ENCODE results near the gene COMMD4.

COMMD4 gene

GRCh38 chr15:75357976-75358673 lies 22.3 kb downstream of the COMMD4 start:
- DNase-seq = no peak

GRCh38 chr15:75358771-75359536 lies 23.1 kb downstream of the COMMD4 start:
- DNase-seq = no peak

GRCh38 chr15:75359537-75360250 lies 23.8 kb downstream of the COMMD4 start:
- no peak for DNase-seq

- DNase-seq = no peak
Measured at GRCh38 chr15:75360391-75360790, 24.5 kb downstream of the COMMD4 start.

- DNase-seq = no peak
Measured at GRCh38 chr15:75360856-75361255, 25.0 kb downstream of the COMMD4 start.

- DNase-seq = no peak
Measured at GRCh38 chr15:75361361-75361988, 25.6 kb downstream of the COMMD4 start.

GRCh38 chr15:75361989-75362641 lies 26.3 kb downstream of the COMMD4 start:
- DNase-seq = no peak

- DNase-seq = no peak
Measured at GRCh38 chr15:75362642-75363249, 26.9 kb downstream of the COMMD4 start.

- no peak for DNase-seq
Measured at GRCh38 chr15:75363786-75364185, 27.9 kb downstream of the COMMD4 start.

- DNase-seq = no peak
Measured at GRCh38 chr15:75364881-75365280, 29.0 kb downstream of the COMMD4 start.

GRCh38 chr15:75366163-75366562 lies 30.3 kb downstream of the COMMD4 start:
- no peak for DNase-seq

- no peak for DNase-seq
Measured at GRCh38 chr15:75367006-75367405, 31.1 kb downstream of the COMMD4 start.

GRCh38 chr15:75367406-75367912 lies 31.6 kb downstream of the COMMD4 start:
- DNase-seq = no peak

- peak; percentile 80 for DNase-seq
Measured at GRCh38 chr15:75367913-75368688, 32.2 kb downstream of the COMMD4 start, which contains the start of gene MAN2C1. Gene MAN2C1, minus strand, starts transcription at chr15:75368607. Its CDS starts 24 bp downstream, at chr15:75368583.

- DNase-seq = no peak
Measured at GRCh38 chr15:75368689-75369239, 32.9 kb downstream of the COMMD4 start.

GRCh38 chr15:75369897-75370581 lies 34.2 kb downstream of the COMMD4 start:
- DNase-seq = no peak

- DNase-seq = no peak
Measured at GRCh38 chr15:75371486-75371885, 35.6 kb downstream of the COMMD4 start.

- DNase-seq = no peak
Measured at GRCh38 chr15:75371901-75372688, 36.2 kb downstream of the COMMD4 start.

- no peak for DNase-seq
Measured at GRCh38 chr15:75380773-75381172, 44.9 kb downstream of the COMMD4 start.

Data from NCI-H1436 treated with DMSO at 0.1 percent for 48 hours (cell line).